Effector memory CD8-positive, alpha-beta T cell (primary cell): ENCODE results near the gene CAMK2G.

Experiments used
- ATAC-seq: fragments of 150-1000 bp; cut with Tn5 transposase; replicated peaks from 2 replicates; pipeline ENCODE4 v1.10.0; 2021; ENCODE audit warnings: mild to moderate bottlenecking, moderate library complexity
- DNase-seq, 3 experiments: peaks; one replicate each; pipeline ENCODE4 v3.0.0; 2021
- H3K27ac Mint-ChIP-seq, 2 donors: one replicate each; pipeline ENCODE4 v1.8.0; 2022; ENCODE audit warnings: mild to moderate bottlenecking in 2 of 2, mixed read lengths in 2 of 2, moderate library complexity in 2 of 2
- H3K27me3 Mint-ChIP-seq, 2 donors: one replicate each; pipeline ENCODE4 v1.8.0; 2022; ENCODE audit warnings: mixed read lengths in 2 of 2
- H3K36me3 Mint-ChIP-seq: one replicate; pipeline ENCODE4 v1.8.0; 2022; ENCODE audit warnings: mild to moderate bottlenecking, moderate library complexity, mixed read lengths; ENCODE audit not compliant: insufficient read depth
- H3K4me1 Mint-ChIP-seq, 2 donors: one replicate each; pipeline ENCODE4 v1.8.0; 2022; ENCODE audit warnings: low read depth in 2 of 2, mixed read lengths in 2 of 2
- H3K4me3 Mint-ChIP-seq, 2 donors: one replicate each; pipeline ENCODE4 v1.8.0; 2022; ENCODE audit warnings: mild to moderate bottlenecking in 2 of 2, mixed read lengths in 2 of 2, moderate library complexity in 2 of 2
- H3K9me3 Mint-ChIP-seq, 2 donors: one replicate each; pipeline ENCODE4 v1.8.0; 2022; ENCODE audit warnings: mixed read lengths in 2 of 2

The CAMK2G gene

DNA sequence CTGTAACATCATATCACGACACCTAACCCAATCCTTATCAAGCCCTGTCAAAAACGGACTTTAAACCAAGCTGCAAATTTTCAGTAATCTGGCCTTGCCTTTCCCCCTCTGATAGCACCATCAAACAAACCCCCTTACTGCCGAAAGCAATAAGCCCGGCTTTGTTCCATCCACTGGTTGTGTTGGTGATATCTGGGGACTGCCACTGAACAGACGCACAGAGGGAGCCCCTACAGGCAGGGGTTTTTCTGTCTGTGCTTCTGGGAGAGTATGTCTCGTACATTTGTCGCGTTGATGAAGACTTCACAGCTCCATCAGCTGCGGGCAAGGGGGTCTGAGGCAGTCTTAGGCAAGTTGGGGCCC lies 36.0 kb upstream of the CAMK2G start:
- peaks cover 2% of the 10 kb centered on the region for H3K36me3 Mint-ChIP-seq
- ATAC-seq (no peak), DNase-seq (no peak)
- H3K4me3 Mint-ChIP-seq: peak overlapping the region; percentile 86 to 87
- H3K27me3 Mint-ChIP-seq: peaks cover 30 to 39% of the 10 kb centered on the region in 2 donors
- H3K4me1 Mint-ChIP-seq: peaks cover 15 to 21% of the 10 kb centered on the region in 2 donors
- H3K27ac Mint-ChIP-seq: no peak overlapping the region
- no peaks in the 10 kb centered on the region for H3K9me3 Mint-ChIP-seq

DNA sequence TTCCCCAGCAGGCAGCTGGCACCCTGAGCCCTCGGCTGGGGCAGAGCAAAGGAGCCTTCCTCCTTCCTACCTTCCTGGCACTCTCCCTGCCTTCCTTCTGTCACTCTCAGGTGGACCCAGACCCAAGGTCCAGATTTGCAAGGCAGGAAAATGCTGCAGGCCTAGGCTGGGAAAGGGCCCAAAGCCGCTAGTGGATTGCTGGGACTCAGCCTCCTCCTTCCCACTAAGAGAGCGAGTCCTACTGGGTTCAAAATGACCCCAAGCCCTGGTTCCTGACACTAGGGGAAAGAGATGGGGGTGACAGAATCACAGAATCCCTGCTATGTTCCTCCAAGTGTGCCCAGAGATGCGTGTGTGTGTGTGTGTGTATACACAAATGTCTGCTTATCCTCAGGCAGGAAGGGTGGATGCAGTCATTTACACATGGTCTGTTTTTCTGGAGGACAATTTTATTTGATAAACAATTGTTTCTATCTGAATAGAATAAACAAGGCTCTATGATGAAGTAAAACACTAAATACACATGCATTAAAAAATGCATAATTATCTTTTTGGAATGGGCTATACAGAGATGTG lies 35.3 kb upstream of the CAMK2G start:
- Mint-ChIP-seq H3K36me3 (peaks cover 2% of the 10 kb centered on the region), H3K9me3 (no peaks in the 10 kb centered on the region), H3K27ac (no peak overlapping the region), H3K4me1 (peaks cover 15 to 21% of the 10 kb centered on the region in 2 donors), H3K4me3 (peak overlapping the region; percentile 59 to 86), H3K27me3 (peaks cover 30 to 44% of the 10 kb centered on the region in 2 donors)
- no peak for DNase-seq
- ATAC-seq: no peak

DNA sequence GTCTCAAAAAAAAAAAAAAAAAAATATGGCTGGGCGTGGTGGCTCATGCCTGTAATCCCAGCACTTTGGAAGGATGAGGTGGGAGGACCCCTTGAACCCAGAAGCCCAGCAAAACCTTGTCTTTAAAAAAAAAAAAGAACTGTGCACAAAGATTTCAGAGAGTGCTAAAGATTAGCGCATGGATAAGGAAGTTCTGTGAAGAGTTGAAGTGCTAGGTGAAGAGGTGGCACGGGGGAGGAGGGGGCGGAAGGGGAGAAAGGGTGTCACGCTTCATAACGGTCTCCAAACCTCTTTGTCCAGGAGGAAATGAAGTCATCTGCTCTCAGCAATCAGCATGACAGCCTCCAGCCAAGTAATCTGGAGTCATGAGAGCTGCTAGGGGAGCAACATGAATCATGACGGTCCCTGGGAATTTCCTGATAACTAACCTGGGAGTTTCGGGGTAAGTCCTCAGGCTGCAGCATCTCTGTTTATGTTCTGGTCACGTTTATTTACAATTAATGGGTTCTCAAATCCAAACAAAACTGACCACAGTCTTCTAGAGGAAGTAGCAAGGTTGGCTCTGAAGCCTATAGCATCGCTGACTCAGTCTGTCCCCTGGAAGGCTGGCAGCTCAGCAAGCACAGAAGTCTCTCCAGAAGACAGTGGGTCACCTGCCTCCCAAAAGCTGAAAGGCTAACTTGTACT lies 34.6 kb upstream of the CAMK2G start:
- peaks cover 30 to 44% of the 10 kb centered on the region in 2 donors for H3K27me3 Mint-ChIP-seq
- no peaks in the 10 kb centered on the region for H3K9me3 Mint-ChIP-seq
- peak in 2 of 3 experiments; percentile 15 to 21 for DNase-seq
- H3K36me3 Mint-ChIP-seq: peaks cover 2% of the 10 kb centered on the region
- peaks cover 15 to 21% of the 10 kb centered on the region in 2 donors for H3K4me1 Mint-ChIP-seq
- peak overlapping the region; percentile 56 to 59 for H3K4me3 Mint-ChIP-seq
- no peak overlapping the region for H3K27ac Mint-ChIP-seq
- peak; percentile 69 for ATAC-seq

DNA sequence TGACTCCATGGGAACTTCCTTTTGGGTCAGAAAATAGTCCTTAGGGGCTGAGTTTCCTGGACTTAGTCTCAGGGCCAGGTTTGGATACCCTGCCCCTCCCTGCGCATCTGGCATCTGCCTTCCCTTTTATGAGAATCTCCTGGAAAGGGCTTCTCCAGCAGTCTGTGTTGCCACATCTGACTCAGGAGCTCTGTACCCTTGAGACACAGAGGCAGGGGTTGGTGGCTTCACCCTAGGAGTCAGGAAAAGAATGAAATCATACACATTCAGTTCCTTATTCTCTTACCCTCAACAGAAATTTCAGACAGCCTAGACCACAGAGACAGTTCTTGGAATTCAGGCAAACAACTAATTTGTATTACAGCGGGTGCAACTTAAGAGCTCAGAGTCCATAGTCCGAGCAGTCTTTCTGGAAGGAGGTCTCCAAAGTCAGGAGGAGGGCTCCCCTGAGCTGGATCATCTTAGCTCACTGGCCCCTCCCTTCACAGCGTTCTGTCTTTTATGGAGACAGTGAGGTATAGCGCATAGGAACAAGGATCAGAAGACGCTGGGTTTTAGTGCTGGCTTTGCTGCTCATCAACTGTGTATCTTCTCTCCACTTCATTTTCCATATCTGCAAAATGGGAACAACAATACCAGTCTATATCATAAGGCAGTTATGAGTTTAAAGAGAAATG lies 33.6 kb upstream of the CAMK2G start:
- peaks cover 27 to 35% of the 10 kb centered on the region in 2 donors for H3K27me3 Mint-ChIP-seq
- H3K36me3 Mint-ChIP-seq: peaks cover 2% of the 10 kb centered on the region
- DNase-seq: no peak
- peak overlapping the region; percentile 56 to 59 for H3K4me3 Mint-ChIP-seq
- no peak for ATAC-seq
- no peaks in the 10 kb centered on the region for H3K9me3 Mint-ChIP-seq
- H3K27ac Mint-ChIP-seq: peak overlapping the region in 1 of 2 donors; percentile 68
- H3K4me1 Mint-ChIP-seq: peaks cover 15 to 21% of the 10 kb centered on the region in 2 donors

DNA sequence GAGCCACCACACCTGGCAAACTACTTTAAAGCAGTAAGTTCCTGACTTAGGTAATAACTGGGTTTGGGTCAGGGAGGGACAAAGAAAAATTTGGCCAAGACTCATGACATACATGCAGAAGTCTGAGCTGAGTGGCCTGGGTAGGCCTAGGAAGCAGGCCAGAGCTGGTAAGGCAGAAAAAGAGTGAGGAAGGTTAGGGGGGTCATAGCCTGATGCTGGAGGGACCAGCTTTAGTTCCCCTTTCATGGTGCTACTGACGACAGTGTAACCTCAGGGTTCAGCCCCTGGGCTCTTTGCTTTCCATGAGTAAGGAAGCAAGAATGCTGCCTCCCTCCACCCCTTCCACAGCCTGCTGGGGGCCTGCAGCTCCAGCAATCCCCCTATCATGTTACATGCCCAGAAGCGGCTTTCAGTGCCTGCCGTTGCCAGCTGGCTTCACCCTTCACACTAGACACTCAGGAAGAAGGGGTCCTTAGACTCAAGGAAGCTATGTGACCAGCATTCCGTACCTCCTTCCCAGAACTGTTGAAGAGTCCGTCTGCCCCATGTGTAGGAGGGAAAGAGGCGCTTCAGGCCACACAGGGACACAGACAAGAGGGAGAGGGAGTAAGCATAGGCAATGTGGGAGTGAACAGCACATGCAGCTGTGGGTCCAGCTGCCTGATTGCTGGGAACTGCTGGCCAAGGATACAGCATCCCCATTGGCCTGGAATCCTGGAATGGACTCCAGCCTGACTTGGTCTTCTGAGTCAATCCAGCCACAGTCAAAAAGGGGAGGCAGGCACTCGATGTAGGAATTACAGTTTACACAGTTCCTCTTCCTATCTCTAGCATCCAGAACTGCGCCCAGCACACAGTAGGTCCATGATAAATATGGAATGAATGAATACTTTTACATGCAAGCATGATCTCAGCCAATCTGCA lies 32.4 kb upstream of the CAMK2G start:
- ATAC-seq: no peak
- no peak overlapping the region for H3K27ac Mint-ChIP-seq
- peaks cover 27 to 32% of the 10 kb centered on the region in 2 donors for H3K27me3 Mint-ChIP-seq
- peaks cover 2% of the 10 kb centered on the region for H3K36me3 Mint-ChIP-seq
- peaks cover 14 to 19% of the 10 kb centered on the region in 2 donors for H3K4me1 Mint-ChIP-seq
- no peaks in the 10 kb centered on the region for H3K9me3 Mint-ChIP-seq
- no peak overlapping the region for H3K4me3 Mint-ChIP-seq
- no peak for DNase-seq

DNA sequence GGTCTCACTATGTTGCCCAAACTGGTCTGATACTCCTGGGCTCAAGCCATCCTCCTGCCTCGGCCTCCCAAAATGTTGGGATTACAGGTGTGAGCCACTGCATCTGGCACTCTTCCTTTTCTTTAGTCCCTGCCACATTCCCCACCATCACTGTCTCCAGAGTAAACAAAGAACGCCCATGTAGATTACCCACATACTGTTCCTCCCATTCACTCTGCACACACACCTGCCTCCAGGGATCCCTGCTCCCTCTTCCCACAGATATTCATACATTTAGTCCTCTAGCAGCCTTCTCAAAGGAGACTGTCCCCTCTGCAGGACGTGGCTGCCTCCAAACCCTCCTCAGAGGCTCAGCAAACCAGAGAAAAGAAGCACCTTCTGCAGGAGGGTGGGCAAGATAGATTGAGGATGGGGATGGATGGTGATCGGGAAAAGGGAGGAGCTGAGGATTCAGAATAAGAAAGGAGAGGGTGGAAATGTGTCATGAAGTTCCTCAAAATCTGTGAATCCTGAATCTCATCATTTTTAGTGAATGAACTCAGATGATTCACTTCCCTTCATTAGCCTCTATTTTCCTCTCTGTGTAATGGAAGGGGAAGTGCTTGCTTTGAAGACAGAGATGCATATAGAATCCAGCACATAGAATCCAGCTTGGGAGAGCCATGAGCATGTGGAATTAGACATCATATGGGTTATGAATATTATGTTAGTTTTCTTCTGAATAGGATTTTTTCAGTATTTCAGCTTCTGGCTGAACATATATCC lies 31.1 kb upstream of the CAMK2G start:
- Mint-ChIP-seq H3K9me3 (no peaks in the 10 kb centered on the region), H3K27ac (no peak overlapping the region), H3K4me1 (peaks cover 5 to 10% of the 10 kb centered on the region in 2 donors), H3K36me3 (no peaks in the 10 kb centered on the region), H3K4me3 (no peak overlapping the region), H3K27me3 (peaks cover 20 to 28% of the 10 kb centered on the region in 2 donors)
- no peak for DNase-seq
- no peak for ATAC-seq

DNA sequence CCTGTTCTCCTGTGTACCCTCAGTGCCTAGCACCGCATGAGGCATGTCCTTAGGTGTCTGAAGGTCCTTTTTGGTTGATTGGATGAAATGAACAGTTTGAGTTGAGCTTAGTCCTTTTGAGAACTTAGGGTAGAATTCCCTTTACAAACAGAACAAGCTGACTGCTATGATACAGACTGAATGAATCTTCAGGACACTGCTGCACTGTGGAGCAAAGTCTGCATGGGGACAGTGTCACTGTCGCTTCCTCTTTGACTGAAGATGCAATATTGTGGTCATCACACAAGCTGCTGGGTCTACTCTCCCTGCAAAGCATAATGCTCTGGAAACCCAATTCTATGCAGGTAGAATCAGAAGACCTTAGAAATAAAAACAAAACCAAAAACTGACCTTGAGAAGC lies 28.0 kb upstream of the CAMK2G start:
- H3K9me3 Mint-ChIP-seq: no peaks in the 10 kb centered on the region
- H3K27ac Mint-ChIP-seq: no peak overlapping the region
- peaks cover 14 to 34% of the 10 kb centered on the region in 2 donors for H3K27me3 Mint-ChIP-seq
- ATAC-seq: no peak
- H3K4me3 Mint-ChIP-seq: no peak overlapping the region
- DNase-seq: no peak
- H3K36me3 Mint-ChIP-seq: no peaks in the 10 kb centered on the region
- no peaks in the 10 kb centered on the region for H3K4me1 Mint-ChIP-seq

DNA sequence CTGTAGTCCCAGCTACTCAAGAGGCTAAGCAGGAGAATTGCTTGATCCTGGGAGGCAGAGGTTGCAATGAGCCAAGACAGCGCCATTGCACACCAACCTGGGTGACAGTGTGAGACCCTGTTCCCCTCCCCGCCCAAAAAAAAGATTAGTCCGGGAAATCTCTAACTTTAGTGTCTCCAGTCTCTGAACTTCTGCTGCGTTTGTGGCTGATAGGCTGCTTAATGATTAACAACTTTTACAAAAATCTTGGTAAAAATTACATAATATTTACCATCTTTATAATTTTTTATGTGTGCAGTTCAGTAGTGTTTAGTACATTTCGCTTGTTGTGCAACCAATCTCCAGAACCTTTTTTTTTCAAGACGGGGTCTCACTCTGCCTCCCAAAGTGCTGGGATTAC lies 26.9 kb upstream of the CAMK2G start:
- DNase-seq (no peak), ATAC-seq (no peak)
- Mint-ChIP-seq H3K27me3 (peaks cover 8 to 27% of the 10 kb centered on the region in 2 donors), H3K9me3 (no peaks in the 10 kb centered on the region), H3K36me3 (no peaks in the 10 kb centered on the region), H3K4me3 (no peak overlapping the region), H3K27ac (no peak overlapping the region), H3K4me1 (no peaks in the 10 kb centered on the region)

DNA sequence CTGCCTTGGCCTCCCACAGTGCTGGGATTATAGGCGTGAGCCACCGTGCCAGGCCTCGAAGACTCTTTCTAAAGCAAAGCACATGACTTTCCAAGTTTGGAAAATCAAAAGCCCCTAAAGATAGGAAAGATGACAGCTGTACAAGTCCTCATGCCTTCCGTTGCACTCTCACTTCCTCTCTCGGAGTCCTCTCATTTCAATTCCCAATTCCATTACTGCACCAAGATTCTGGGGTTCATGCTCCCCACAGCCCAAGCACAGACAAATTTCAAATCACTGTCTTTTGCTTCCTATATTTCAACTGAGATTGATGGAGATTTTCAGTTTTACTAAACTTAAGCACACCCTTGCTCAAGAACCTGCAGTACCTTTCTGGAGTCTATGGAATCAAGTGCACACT lies 25.7 kb upstream of the CAMK2G start:
- H3K36me3 Mint-ChIP-seq: no peaks in the 10 kb centered on the region
- no peak overlapping the region for H3K4me3 Mint-ChIP-seq
- no peak for ATAC-seq
- DNase-seq: no peak
- H3K9me3 Mint-ChIP-seq: no peaks in the 10 kb centered on the region
- no peaks in the 10 kb centered on the region for H3K4me1 Mint-ChIP-seq
- peaks cover 8 to 19% of the 10 kb centered on the region in 2 donors for H3K27me3 Mint-ChIP-seq
- H3K27ac Mint-ChIP-seq: no peak overlapping the region

DNA sequence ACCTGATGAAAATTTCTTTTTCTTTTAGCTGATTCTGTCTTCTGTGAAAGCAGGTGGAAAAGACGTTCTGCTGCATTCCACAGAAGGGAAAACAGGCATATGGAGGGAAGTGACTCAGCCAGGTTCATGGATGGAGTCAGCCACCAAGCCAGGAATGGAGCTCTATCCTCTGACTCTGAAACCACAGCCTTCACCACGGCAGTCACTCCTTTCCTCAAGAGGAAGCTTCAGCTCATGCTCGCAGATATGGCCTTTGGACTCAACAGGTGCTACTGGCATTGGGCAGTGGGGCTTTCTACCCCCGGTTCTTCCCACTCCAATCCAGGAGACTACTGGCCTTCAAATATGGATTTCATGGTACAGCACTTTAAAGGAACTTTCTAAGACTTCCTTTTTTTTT lies 25.1 kb upstream of the CAMK2G start:
- Mint-ChIP-seq H3K9me3 (no peaks in the 10 kb centered on the region), H3K36me3 (no peaks in the 10 kb centered on the region), H3K27ac (no peak overlapping the region), H3K4me1 (no peaks in the 10 kb centered on the region), H3K27me3 (peaks cover 8 to 17% of the 10 kb centered on the region in 2 donors), H3K4me3 (no peak overlapping the region)
- ATAC-seq: no peak
- no peak for DNase-seq

DNA sequence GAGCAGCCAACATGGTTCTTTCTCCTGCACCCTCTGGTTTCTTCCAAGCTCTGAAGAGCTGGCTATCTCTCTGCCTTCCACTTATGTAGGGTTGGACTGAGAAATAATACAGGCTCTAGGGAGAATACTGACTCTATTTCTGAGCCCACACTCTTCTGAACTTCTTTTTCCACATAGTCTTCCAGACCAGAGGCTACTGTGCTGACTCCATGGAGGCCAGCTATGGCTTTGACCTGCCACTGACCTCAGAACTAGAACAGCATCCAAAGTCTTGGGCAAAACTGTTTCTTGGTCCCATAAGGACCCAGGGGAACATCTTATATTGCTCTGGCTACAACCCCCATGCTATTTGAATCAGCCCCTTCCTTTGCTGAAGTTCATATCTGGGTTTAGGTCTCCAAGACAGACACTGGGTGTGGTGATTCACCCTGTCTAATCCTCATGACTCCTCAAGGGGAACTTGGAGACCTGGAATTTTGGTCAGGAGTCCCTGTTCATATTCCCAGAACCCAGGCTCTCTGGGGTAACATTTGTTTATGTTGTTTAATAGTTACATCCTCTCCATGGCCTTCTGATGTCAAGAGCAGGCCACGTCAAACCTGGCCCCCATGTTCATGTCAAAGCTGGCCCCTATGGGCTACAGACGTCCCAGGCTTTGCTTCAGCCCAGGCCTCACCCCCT lies 24.5 kb upstream of the CAMK2G start:
- DNase-seq (no peak), ATAC-seq (no peak)
- H3K4me3 Mint-ChIP-seq: no peak overlapping the region
- no peaks in the 10 kb centered on the region for H3K4me1 Mint-ChIP-seq
- no peak overlapping the region for H3K27ac Mint-ChIP-seq
- H3K36me3 Mint-ChIP-seq: no peaks in the 10 kb centered on the region
- peaks cover 8 to 17% of the 10 kb centered on the region in 2 donors for H3K27me3 Mint-ChIP-seq
- no peaks in the 10 kb centered on the region for H3K9me3 Mint-ChIP-seq

DNA sequence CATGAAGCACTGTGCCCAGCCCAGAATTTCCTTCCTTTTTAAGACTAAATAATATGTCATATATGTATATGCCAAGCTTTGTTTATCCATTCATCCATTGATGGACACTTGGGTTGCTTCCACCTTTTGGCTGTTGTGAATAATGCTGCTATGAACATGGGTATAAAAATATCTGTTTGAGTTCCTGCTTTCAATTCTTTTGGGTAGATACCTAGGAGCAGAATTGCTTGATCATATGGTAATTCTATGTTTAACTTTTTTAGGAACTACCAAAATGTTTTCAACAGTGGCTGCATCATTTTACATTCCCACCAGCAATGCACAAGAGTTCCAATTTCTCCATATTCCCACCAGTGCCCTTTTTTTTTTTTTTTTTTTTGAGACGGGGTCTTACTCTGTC lies 23.3 kb upstream of the CAMK2G start:
- Mint-ChIP-seq H3K4me3 (no peak overlapping the region), H3K36me3 (no peaks in the 10 kb centered on the region)

More for the DNA sequence above, 23.3 kb upstream of the CAMK2G start:
- no peak for ATAC-seq
- H3K27me3 Mint-ChIP-seq: peaks cover 16 to 17% of the 10 kb centered on the region in 2 donors
- H3K27ac Mint-ChIP-seq: peak overlapping the region in 1 of 2 donors; percentile 44
- no peak for DNase-seq
- H3K4me1 Mint-ChIP-seq: no peaks in the 10 kb centered on the region
- no peaks in the 10 kb centered on the region for H3K9me3 Mint-ChIP-seq
